Suprapubic skin (tissue), 4 donors: ENCODE measurements around the gene GULP1. TPM values are rescaled to one million over a fixed set of nuclear protein-coding genes. Genes with fewer than 3 reads are reported as not detected.

ENCODE experiments used
- DNase-seq, 2 donors: peaks; one replicate each; pipeline ENCODE4 v3.0.0-alpha.2; 2019; ENCODE audit warnings: low spot score in 2 of 2
- H3K27ac ChIP-seq: fragments of 200-600 bp; sonication (generic); one replicate; pipeline ENCODE4 v1.5.1; 2019
- H3K27me3 ChIP-seq: fragments of 200-600 bp; sonication (generic); one replicate; pipeline ENCODE4 v1.5.1; 2019
- H3K36me3 ChIP-seq: fragments of 200-600 bp; sonication (generic); one replicate; pipeline ENCODE4 v1.5.1; 2019
- H3K4me1 ChIP-seq: fragments of 200-600 bp; sonication (generic); one replicate; pipeline ENCODE4 v1.5.1; 2019
- H3K4me3 ChIP-seq: fragments of 200-600 bp; sonication (generic); one replicate; pipeline ENCODE4 v1.5.1; 2019; ENCODE audit warnings: mild to moderate bottlenecking
- H3K9me3 ChIP-seq: fragments of 200-600 bp; sonication (generic); one replicate; pipeline ENCODE4 v1.5.1; 2019
- CTCF ChIP-seq, 2 donors: fragments of 200-600 bp in 1 of 2; fragments of 450-650 bp in 1 of 2; sonication (generic) in 1 of 2; IDR thresholded peaks; one replicate each; pipeline ENCODE4 v1.5.1; 2016 to 2019; ENCODE audit warnings: antibody characterized with exemption in 2 of 2, mild to moderate bottlenecking in 1 of 2, moderate library complexity in 1 of 2
- EP300 ChIP-seq: sonication (generic); formaldehyde crosslinking; IDR thresholded peaks from one replicate; pipeline ENCODE4 v1.6.1; 2017; ENCODE audit warnings: antibody characterized with exemption
- POLR2A ChIP-seq, 2 donors: fragments of 450-650 bp; IDR thresholded peaks; one replicate each; pipeline ENCODE4 v1.6.1; 2017; ENCODE audit warnings: antibody characterized with exemption in 2 of 2, mild to moderate bottlenecking in 2 of 2, moderate library complexity in 2 of 2
- POLR2AphosphoS5 ChIP-seq, 3 donors: sonication (generic); formaldehyde crosslinking; IDR thresholded peaks; one replicate each; pipeline ENCODE4 v1.6.1; 2017; ENCODE audit warnings: antibody characterized with exemption in 3 of 3
- WGBS: methylation state at CpG from one replicate; pipeline ENCODE4 v1.1.5; 2018; 5-methylcytosine and 5-hydroxymethylcytosine counted together
- total RNA-seq, 4 donors: library from RNA; depleted of rRNA; stranded (reverse); fragments of >200 nt; gene quantifications; one replicate each; pipeline ENCODE4 v1.1.0, GENCODE V29; 2016

Gene GULP1
- total RNA-seq, 4 donors from 2014 or later, result 14.3 to 21.3 (median 17.5) TPM

- 56% methylated on average over 2 of the region's 2 CpGs for WGBS
- peaks cover 3% of the 10 kb centered on the region for H3K4me1 ChIP-seq
- DNase-seq, result no peak
- H3K27me3 ChIP-seq, result no peaks in the 10 kb centered on the region
- H3K36me3 ChIP-seq, result no peaks in the 10 kb centered on the region
- no peak overlapping the region for H3K4me3 ChIP-seq
- TF ChIP-seq CTCF (IDR thresholded peaks at IDR 0.05), result no peak
- TF ChIP-seq POLR2AphosphoS5 (IDR thresholded peaks at IDR 0.05), result no peak
- TF ChIP-seq POLR2A (IDR thresholded peaks at IDR 0.05), result no peak
- TF ChIP-seq EP300, result no peak
- H3K27ac ChIP-seq, result no peak overlapping the region
- no peaks in the 10 kb centered on the region for H3K9me3 ChIP-seq
These were observed 284.3 kb downstream of the GULP1 start for GRCh38 chr2:188576006-188576405.

- no peak for DNase-seq
- Histone ChIP-seq H3K27me3 (no peaks in the 10 kb centered on the region), H3K4me1 (peaks cover 3% of the 10 kb centered on the region), H3K36me3 (no peaks in the 10 kb centered on the region), H3K9me3 (no peaks in the 10 kb centered on the region), H3K27ac (peak overlapping the region; percentile 59), H3K4me3 (peak overlapping the region; percentile 20)
- TF ChIP-seq EP300 (no peak), CTCF (IDR thresholded peaks at IDR 0.05) (no peak), POLR2AphosphoS5 (IDR thresholded peaks at IDR 0.05) (no peak), POLR2A (IDR thresholded peaks at IDR 0.05) (no peak)
- 63% methylated on average over 1 of the region's 1 CpG for WGBS
These were observed 285.0 kb downstream of the GULP1 start for GRCh38 chr2:188576651-188577050.

GRCh38 chr2:188577231-188577630 lies 285.6 kb downstream of the GULP1 start:
- 58% methylated on average over 2 of the region's 2 CpGs for WGBS
- Histone ChIP-seq H3K36me3 (no peaks in the 10 kb centered on the region), H3K27ac (peak overlapping the region; percentile 59), H3K4me3 (peak overlapping the region; percentile 20), H3K27me3 (no peaks in the 10 kb centered on the region), H3K4me1 (peaks cover 3% of the 10 kb centered on the region), H3K9me3 (no peaks in the 10 kb centered on the region)
- TF ChIP-seq EP300 (no peak), CTCF (IDR thresholded peaks at IDR 0.05) (no peak), POLR2A (IDR thresholded peaks at IDR 0.05) (no peak), POLR2AphosphoS5 (IDR thresholded peaks at IDR 0.05) (no peak)
- DNase-seq, result no peak

GRCh38 chr2:188580738-188581137 lies 289.1 kb downstream of the GULP1 start:
- 44% methylated on average over 5 of the region's 5 CpGs for WGBS
- no peak overlapping the region for H3K27ac ChIP-seq
- H3K4me3 ChIP-seq, result no peak overlapping the region
- no peaks in the 10 kb centered on the region for H3K27me3 ChIP-seq
- no peaks in the 10 kb centered on the region for H3K36me3 ChIP-seq
- H3K9me3 ChIP-seq, result no peaks in the 10 kb centered on the region
- DNase-seq, result no peak
- no peaks in the 10 kb centered on the region for H3K4me1 ChIP-seq
- TF ChIP-seq CTCF (IDR thresholded peaks at IDR 0.05) (no peak), POLR2AphosphoS5 (IDR thresholded peaks at IDR 0.05) (no peak), EP300 (no peak), POLR2A (IDR thresholded peaks at IDR 0.05) (no peak)

GRCh38 chr2:188582211-188582610 lies 290.5 kb downstream of the GULP1 start:
- Histone ChIP-seq H3K4me1 (no peaks in the 10 kb centered on the region), H3K4me3 (no peak overlapping the region), H3K9me3 (no peaks in the 10 kb centered on the region), H3K36me3 (no peaks in the 10 kb centered on the region), H3K27me3 (no peaks in the 10 kb centered on the region), H3K27ac (no peak overlapping the region)
- WGBS, result 77% methylated on average over 2 of the region's 2 CpGs
- DNase-seq, result no peak
- no peak for TF ChIP-seq EP300
- no peak for TF ChIP-seq POLR2AphosphoS5 (IDR thresholded peaks at IDR 0.05)
- no peak for TF ChIP-seq CTCF (IDR thresholded peaks at IDR 0.05)
- TF ChIP-seq POLR2A (IDR thresholded peaks at IDR 0.05), result no peak
